ENCODE measurements around the gene RBP3. TPM values are rescaled to one million over a fixed set of nuclear protein-coding genes. Genes with fewer than 3 reads are reported as not detected.

The RBP3 gene
- polyA plus RNA-seq, 1 donor (not counting 4 experiments of a cell fraction or from before 2014, with no cell fraction given) = not detected

GRCh38 chr10:47306387-47307210, 41.6 kb upstream of the RBP3 start:
- no peak overlapping the region for H2AFZ ChIP-seq (ENCODE audit: control insufficient read depth, low read length)
- H3K27me3 ChIP-seq (ENCODE audit: control insufficient read depth, extremely low read depth, insufficient read depth, low read length) = peaks cover 30% of the 10 kb centered on the region
- no peak overlapping the region for H3K27ac ChIP-seq (ENCODE audit: control insufficient read depth, insufficient read depth, low read length)
- H3K79me2 ChIP-seq (ENCODE audit: control insufficient read depth, insufficient read depth, low read length) = no peaks in the 10 kb centered on the region
- DNase-seq (ENCODE audit: low read depth, low spot score) (no peak), FAIRE-seq (no peak)
- H3K36me3 ChIP-seq (ENCODE audit: control insufficient read depth in 2 of 2, extremely low read depth in 1 of 2, insufficient read depth in 2 of 2, low read length in 2 of 2) = no peaks in the 10 kb centered on the region
- no peaks in the 10 kb centered on the region for H4K20me1 ChIP-seq (ENCODE audit: control insufficient read depth, extremely low read depth, insufficient read depth, low read length)
- no peaks in the 10 kb centered on the region for H3K9me1 ChIP-seq (ENCODE audit: control insufficient read depth, extremely low read depth, insufficient read depth, low read length)
- peaks cover under 1% of the 10 kb centered on the region for H3K4me1 ChIP-seq (ENCODE audit: control insufficient read depth, extremely low read depth, insufficient read depth, low read length)
- no peaks in the 10 kb centered on the region for H3K9me3 ChIP-seq (ENCODE audit: control insufficient read depth, low read depth, low read length)
- dilution Hi-C loops (cut with MboI; ENCODE audit: extremely low pct_ligation_motif_present, low sequenced_read_pairs) = no loop called here
- no peak for TF ChIP-seq EZH2 (IDR thresholded peaks at IDR 0.05; ENCODE audit: low read length)
- TF ChIP-seq, protein P1, sequence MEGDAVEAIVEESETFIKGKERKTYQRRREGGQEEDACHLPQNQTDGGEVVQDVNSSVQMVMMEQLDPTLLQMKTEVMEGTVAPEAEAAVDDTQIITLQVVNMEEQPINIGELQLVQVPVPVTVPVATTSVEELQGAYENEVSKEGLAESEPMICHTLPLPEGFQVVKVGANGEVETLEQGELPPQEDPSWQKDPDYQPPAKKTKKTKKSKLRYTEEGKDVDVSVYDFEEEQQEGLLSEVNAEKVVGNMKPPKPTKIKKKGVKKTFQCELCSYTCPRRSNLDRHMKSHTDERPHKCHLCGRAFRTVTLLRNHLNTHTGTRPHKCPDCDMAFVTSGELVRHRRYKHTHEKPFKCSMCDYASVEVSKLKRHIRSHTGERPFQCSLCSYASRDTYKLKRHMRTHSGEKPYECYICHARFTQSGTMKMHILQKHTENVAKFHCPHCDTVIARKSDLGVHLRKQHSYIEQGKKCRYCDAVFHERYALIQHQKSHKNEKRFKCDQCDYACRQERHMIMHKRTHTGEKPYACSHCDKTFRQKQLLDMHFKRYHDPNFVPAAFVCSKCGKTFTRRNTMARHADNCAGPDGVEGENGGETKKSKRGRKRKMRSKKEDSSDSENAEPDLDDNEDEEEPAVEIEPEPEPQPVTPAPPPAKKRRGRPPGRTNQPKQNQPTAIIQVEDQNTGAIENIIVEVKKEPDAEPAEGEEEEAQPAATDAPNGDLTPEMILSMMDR (optimal IDR thresholded peaks at IDR 0.05 in 1 of 3, IDR thresholded peaks at IDR 0.05 in 1 of 3, conservative IDR thresholded peaks at IDR 0.05 in 1 of 3; ENCODE audit: extremely low read depth in 1 of 3, insufficient read depth in 2 of 3, low read length in 3 of 3) = no peak
- H3K4me2 ChIP-seq (ENCODE audit: control insufficient read depth, extremely low read depth, insufficient read depth, low read depth, low read length) = no peak overlapping the region
- no peak overlapping the region for H3K4me3 ChIP-seq (ENCODE audit: control insufficient read depth in 2 of 3, extremely low read depth in 1 of 3, insufficient read depth in 2 of 3, low read depth in 1 of 3, low read length in 3 of 3)
- no peak overlapping the region for H3K9ac ChIP-seq (ENCODE audit: control insufficient read depth, extremely low read depth, insufficient read depth, low read length)

DNA sequence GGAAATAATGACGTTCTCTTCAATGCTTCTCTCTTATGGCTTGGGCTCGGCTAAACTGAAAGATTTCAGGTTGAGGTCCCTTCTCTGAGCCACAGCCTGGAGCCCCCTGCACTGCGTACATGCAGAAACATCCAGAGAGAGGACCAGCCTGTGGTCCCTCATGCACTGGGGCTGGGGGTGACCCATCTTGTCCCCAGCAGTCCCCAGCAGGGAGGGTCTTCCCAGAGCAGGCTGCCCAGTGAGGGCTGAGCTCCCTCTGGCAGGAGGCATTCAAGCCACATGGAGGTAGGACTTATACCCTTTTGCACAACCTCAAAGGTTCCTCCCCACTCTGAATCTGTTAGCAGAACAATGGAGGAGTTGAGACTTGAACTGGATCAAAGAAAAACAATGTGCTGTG, 40.8 kb upstream of the RBP3 start:
- Histone ChIP-seq H3K79me2 (ENCODE audit: control insufficient read depth, insufficient read depth, low read length) (no peaks in the 10 kb centered on the region), H3K9ac (ENCODE audit: control insufficient read depth, extremely low read depth, insufficient read depth, low read length) (no peak overlapping the region), H3K4me3 (ENCODE audit: control insufficient read depth in 2 of 3, extremely low read depth in 1 of 3, insufficient read depth in 2 of 3, low read depth in 1 of 3, low read length in 3 of 3) (no peak overlapping the region), H3K27ac (ENCODE audit: control insufficient read depth, insufficient read depth, low read length) (no peak overlapping the region), H3K4me2 (ENCODE audit: control insufficient read depth, extremely low read depth, insufficient read depth, low read depth, low read length) (no peak overlapping the region), H3K9me3 (ENCODE audit: control insufficient read depth, low read depth, low read length) (no peaks in the 10 kb centered on the region), H4K20me1 (ENCODE audit: control insufficient read depth, extremely low read depth, insufficient read depth, low read length) (no peaks in the 10 kb centered on the region), H3K36me3 (ENCODE audit: control insufficient read depth in 2 of 2, extremely low read depth in 1 of 2, insufficient read depth in 2 of 2, low read length in 2 of 2) (no peaks in the 10 kb centered on the region), H3K9me1 (ENCODE audit: control insufficient read depth, extremely low read depth, insufficient read depth, low read length) (no peaks in the 10 kb centered on the region), H3K4me1 (ENCODE audit: control insufficient read depth, extremely low read depth, insufficient read depth, low read length) (peaks cover 5% of the 10 kb centered on the region), H3K27me3 (ENCODE audit: control insufficient read depth, extremely low read depth, insufficient read depth, low read length) (peaks cover 25% of the 10 kb centered on the region), H2AFZ (ENCODE audit: control insufficient read depth, low read length) (no peak overlapping the region)
- dilution Hi-C loops (cut with MboI; ENCODE audit: extremely low pct_ligation_motif_present, low sequenced_read_pairs) = no loop called here
- FAIRE-seq (no peak), DNase-seq (ENCODE audit: low read depth, low spot score) (no peak)
- TF ChIP-seq, protein P1 (optimal IDR thresholded peaks at IDR 0.05 in 1 of 3, IDR thresholded peaks at IDR 0.05 in 1 of 3, conservative IDR thresholded peaks at IDR 0.05 in 1 of 3; ENCODE audit: extremely low read depth in 1 of 3, insufficient read depth in 2 of 3, low read length in 3 of 3) = no peak
- TF ChIP-seq EZH2 (IDR thresholded peaks at IDR 0.05; ENCODE audit: low read length) = no peak

All from keratinocyte (primary cell).